OCI-LY7 (cell line): Measurements from ENCODE around the gene EXTL1. TPM values are rescaled to one million over a fixed set of nuclear protein-coding genes. Genes with fewer than 3 reads are reported as not detected.

ENCODE experiments used
- BruUV-seq: library from RNA; stranded (reverse); fragments of 400-500 nt; replicated peaks from 2 replicates; lab custom pipeline; 2021; lab: Mats Ljungman, UMichigan
- CTCF ChIA-PET: fragments of 300-600 bp; sonication (Branson Sonifier 250); formaldehyde crosslinking; loops from one replicate; lab custom pipeline; 2022; ENCODE audit warnings: antibody characterized with exemption; ENCODE audit not compliant: unreplicated experiment; lab: Charles Lee
- POLR2A ChIA-PET: fragments of 300-600 bp; sonication (Branson Sonifier 250); formaldehyde crosslinking; loops from one replicate; lab custom pipeline; 2022; ENCODE audit warnings: antibody characterized with exemption; lab: Charles Lee
- DNase-seq: peaks from one replicate; pipeline ENCODE4 v3.0.0-alpha.2; 2015; ENCODE audit warnings: low spot score
- H2AFZ ChIP-seq: fragments of 200-600 bp; sonication (generic), shearing (Covaris generic); 2 replicates; pipeline ENCODE4 v1.6.1; 2014; ENCODE audit warnings: mild to moderate bottlenecking, antibody characterized with exemption, low read length, moderate library complexity
- H3K27ac ChIP-seq: fragments of 200-600 bp; sonication (generic); 2 replicates; pipeline ENCODE4 v1.5.1; 2014; ENCODE audit warnings: mixed run types, low read depth, mild to moderate bottlenecking, moderate library complexity, low read length, inconsistent platforms; ENCODE audit not compliant: poor library complexity, severe bottlenecking
- H3K36me3 ChIP-seq: fragments of 200-600 bp; sonication (generic); 2 replicates; pipeline ENCODE4 v1.6.1; 2014; ENCODE audit warnings: mild to moderate bottlenecking, antibody characterized with exemption, low read length, moderate library complexity, mixed read lengths; ENCODE audit not compliant: insufficient read depth
- H3K4me1 ChIP-seq: fragments of 200-600 bp; sonication (generic); 2 replicates; pipeline ENCODE4 v1.5.1; 2014; ENCODE audit warnings: mild to moderate bottlenecking, low read length; ENCODE audit not compliant: insufficient read depth, poor library complexity, severe bottlenecking
- H3K4me2 ChIP-seq: fragments of 200-600 bp; sonication (generic); 2 replicates; pipeline ENCODE4 v1.6.1; 2014; ENCODE audit warnings: mild to moderate bottlenecking, low read length
- H3K4me3 ChIP-seq: fragments of 200-600 bp; sonication (generic); 2 replicates; pipeline ENCODE4 v1.5.1; 2014; ENCODE audit warnings: mild to moderate bottlenecking, low read depth, low read length; ENCODE audit not compliant: poor library complexity, severe bottlenecking
- H3K79me2 ChIP-seq: fragments of 200-600 bp; sonication (generic); 2 replicates; pipeline ENCODE4 v1.6.1; 2016; ENCODE audit warnings: low read depth, mild to moderate bottlenecking, low read length, moderate library complexity, mixed read lengths; ENCODE audit not compliant: insufficient read depth
- H3K9me2 ChIP-seq: fragments of 200-600 bp; sonication (generic); 2 replicates; pipeline ENCODE4 v1.6.1; 2016; ENCODE audit warnings: mild to moderate bottlenecking, low read length, mixed read lengths; ENCODE audit not compliant: insufficient read depth
- H3K9me3 ChIP-seq: fragments of 200-600 bp; sonication (generic); 2 replicates; pipeline ENCODE4 v1.6.1; 2014; ENCODE audit warnings: mild to moderate bottlenecking, mixed run types, low read length, mixed read lengths
- H4K20me1 ChIP-seq: fragments of 200-600 bp; sonication (generic); 2 replicates; pipeline ENCODE4 v1.6.1; 2014; ENCODE audit warnings: mild to moderate bottlenecking, antibody characterized with exemption, low read length, moderate library complexity, mixed read lengths; ENCODE audit not compliant: insufficient read depth
- EZH2phosphoT487 ChIP-seq: fragments of 200-600 bp; sonication (generic); IDR thresholded peaks from 2 replicates; pipeline ENCODE4 v1.6.1; 2018; ENCODE audit warnings: low read depth, borderline replicate concordance, mild to moderate bottlenecking, mixed run types, antibody characterized with exemption, low read length, moderate library complexity, mixed read lengths
- intact Hi-C: fragments of 100-400 bp; cut with micrococcal nuclease; formaldehyde crosslinking; loops from one replicate; pipeline ENCODE4 v1.10.0; 2022; ENCODE audit not compliant: unreplicated experiment
- small RNA-seq: library from RNA; depleted of rRNA; stranded (forward); fragments of <200 nt; gene quantifications from one replicate; pipeline ENCODE3, GENCODE V24; 2014
- total RNA-seq, 2 experiments: library from RNA; depleted of rRNA in 1 of 2; stranded (reverse); fragments of >200 nt in 1 of 2; shearing (Covaris generic) in 1 of 2; gene quantifications; 2 replicates each; pipeline ENCODE4 v1.2.3, GENCODE V29; 2014 to 2022
- TF ChIP-seq, protein P1 (sequence below): fragments of 200-600 bp; sonication (generic); conservative IDR thresholded peaks from 2 replicates; pipeline ENCODE4 v1.5.1; 2014; ENCODE audit warnings: mild to moderate bottlenecking, antibody characterized with exemption, low read length, moderate library complexity, mixed read lengths

EXTL1 gene
- total RNA-seq, 2 experiments from 2014 or later = 0.67 TPM; not detected in 1

DNA sequence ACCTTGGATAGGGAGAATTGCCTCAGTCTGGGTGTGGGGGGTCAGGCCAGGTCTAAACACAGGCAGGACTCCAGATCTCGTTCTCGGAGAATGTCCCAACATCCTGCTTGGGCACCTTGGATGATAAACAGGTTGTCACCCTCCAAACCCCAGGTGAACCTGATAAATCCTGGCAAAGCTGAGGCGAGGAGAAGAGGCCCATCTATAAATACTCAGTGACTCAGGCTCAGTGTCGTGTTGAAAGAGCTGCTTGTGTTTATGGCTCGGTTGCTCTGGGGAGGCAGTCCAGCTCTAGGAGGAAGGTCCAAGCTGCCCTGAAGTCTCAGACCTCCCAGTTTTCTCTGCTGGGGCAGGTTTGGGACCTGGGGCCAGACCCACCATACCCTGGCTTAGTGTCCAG, 61.6 kb downstream of the EXTL1 start:
- intact Hi-C loops = no loop called here
- Histone ChIP-seq H2AFZ (no peak overlapping the region), H3K4me3 (no peak overlapping the region), H3K79me2 (no peaks in the 10 kb centered on the region), H3K4me1 (no peaks in the 10 kb centered on the region), H3K4me2 (no peak overlapping the region), H3K36me3 (no peaks in the 10 kb centered on the region), H3K9me2 (no peaks in the 10 kb centered on the region), H3K9me3 (no peaks in the 10 kb centered on the region), H4K20me1 (no peaks in the 10 kb centered on the region), H3K27ac (no peak overlapping the region)
- CTCF ChIA-PET = no interaction called here
- POLR2A ChIA-PET = no interaction called here
- TF ChIP-seq EZH2phosphoT487 = no peak
- TF ChIP-seq, protein P1, sequence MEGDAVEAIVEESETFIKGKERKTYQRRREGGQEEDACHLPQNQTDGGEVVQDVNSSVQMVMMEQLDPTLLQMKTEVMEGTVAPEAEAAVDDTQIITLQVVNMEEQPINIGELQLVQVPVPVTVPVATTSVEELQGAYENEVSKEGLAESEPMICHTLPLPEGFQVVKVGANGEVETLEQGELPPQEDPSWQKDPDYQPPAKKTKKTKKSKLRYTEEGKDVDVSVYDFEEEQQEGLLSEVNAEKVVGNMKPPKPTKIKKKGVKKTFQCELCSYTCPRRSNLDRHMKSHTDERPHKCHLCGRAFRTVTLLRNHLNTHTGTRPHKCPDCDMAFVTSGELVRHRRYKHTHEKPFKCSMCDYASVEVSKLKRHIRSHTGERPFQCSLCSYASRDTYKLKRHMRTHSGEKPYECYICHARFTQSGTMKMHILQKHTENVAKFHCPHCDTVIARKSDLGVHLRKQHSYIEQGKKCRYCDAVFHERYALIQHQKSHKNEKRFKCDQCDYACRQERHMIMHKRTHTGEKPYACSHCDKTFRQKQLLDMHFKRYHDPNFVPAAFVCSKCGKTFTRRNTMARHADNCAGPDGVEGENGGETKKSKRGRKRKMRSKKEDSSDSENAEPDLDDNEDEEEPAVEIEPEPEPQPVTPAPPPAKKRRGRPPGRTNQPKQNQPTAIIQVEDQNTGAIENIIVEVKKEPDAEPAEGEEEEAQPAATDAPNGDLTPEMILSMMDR = no peak
- DNase-seq = no peak
- BruUV-seq = no TSS peak

DNA sequence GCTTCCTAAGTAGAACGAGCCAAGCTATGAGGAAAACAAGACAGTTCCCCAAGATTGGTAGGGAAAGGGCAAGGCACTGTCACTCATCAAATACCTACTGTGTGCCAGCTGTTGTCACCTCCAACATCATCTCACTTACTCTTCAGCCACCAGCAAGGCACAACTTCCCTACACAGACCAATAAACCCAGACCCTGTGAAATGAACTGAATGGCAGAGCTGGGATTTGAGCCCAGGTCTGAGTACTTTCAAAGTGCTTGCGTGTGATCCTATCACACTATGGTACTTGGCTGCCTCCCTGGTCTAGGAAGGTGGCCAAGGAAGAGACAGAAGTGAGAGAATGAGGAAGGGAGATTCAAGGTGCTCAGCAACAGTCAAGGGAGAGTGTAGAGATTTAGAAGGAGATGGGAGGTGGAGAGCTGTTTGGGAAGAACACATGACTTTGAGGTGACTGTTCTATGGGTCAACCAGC, 62.6 kb downstream of the EXTL1 start:
- Histone ChIP-seq H3K4me3 (no peak overlapping the region), H3K4me2 (no peak overlapping the region), H3K9me3 (no peaks in the 10 kb centered on the region), H3K79me2 (no peaks in the 10 kb centered on the region), H3K9me2 (no peaks in the 10 kb centered on the region), H3K27ac (no peak overlapping the region), H3K36me3 (no peaks in the 10 kb centered on the region), H2AFZ (no peak overlapping the region), H3K4me1 (no peaks in the 10 kb centered on the region), H4K20me1 (no peaks in the 10 kb centered on the region)
- intact Hi-C loops = no loop called here
- BruUV-seq = no TSS peak
- DNase-seq = no peak
- TF ChIP-seq, protein P1 = no peak
- no peak for TF ChIP-seq EZH2phosphoT487
- ChIA-PET POLR2A (no interaction called here), CTCF (no interaction called here)

DNA sequence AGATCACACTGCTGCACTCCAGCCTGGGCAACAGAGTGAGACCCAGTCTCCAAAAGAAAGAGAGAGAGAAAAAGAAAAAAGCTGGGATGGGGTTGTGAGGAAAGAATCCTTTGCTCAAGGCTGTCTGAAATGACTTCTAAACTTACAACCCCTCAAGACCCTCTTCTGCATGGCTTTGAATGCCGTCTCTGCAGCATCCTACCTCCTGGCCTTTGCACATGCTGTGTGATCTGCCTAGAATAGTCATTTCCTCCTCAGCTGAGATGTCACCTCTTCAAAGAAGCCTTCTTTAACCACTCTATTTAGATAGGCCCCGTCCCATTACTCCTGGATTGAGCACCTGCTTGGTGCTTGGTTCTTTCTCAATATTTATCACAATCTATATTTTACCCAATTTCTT, 63.3 kb downstream of the EXTL1 start:
- TF ChIP-seq, protein P1 = no peak
- no peak for TF ChIP-seq EZH2phosphoT487
- CTCF ChIA-PET = no interaction called here
- POLR2A ChIA-PET = no interaction called here
- DNase-seq = no peak
- Histone ChIP-seq H3K4me2 (no peak overlapping the region), H3K27ac (no peak overlapping the region), H4K20me1 (no peaks in the 10 kb centered on the region), H3K36me3 (no peaks in the 10 kb centered on the region), H3K4me3 (no peak overlapping the region), H3K9me2 (no peaks in the 10 kb centered on the region), H3K9me3 (no peaks in the 10 kb centered on the region), H2AFZ (no peak overlapping the region), H3K79me2 (no peaks in the 10 kb centered on the region), H3K4me1 (no peaks in the 10 kb centered on the region)
- BruUV-seq = no TSS peak
- intact Hi-C loops = no loop called here

Small RNA genes within 50 kb of the gene (small RNA-seq; reads per million reads assigned to genes)
- gene RF00283 (not detected), gene RF00492 (not detected)

Other genes with a start within 250 kb of the EXTL1 start
- 5.6 and 9.9 TPM in 2 replicates for gene SELENON, start 221.6 kb upstream of the EXTL1 start, total RNA-seq (2014; rRNA removed; shearing (Covaris generic))
- gene SELENON, start 221.6 kb upstream of the EXTL1 start, total RNA-seq (2022) = 28.1 and 28.3 TPM in 2 replicates
- 33.6 and 35.3 TPM in 2 replicates for gene MTFR1L, start 201.8 kb upstream of the EXTL1 start, total RNA-seq (2014; rRNA removed; shearing (Covaris generic))
- gene MTFR1L, start 201.8 kb upstream of the EXTL1 start, total RNA-seq (2022) = 43.4 and 51.2 TPM in 2 replicates
- 14.2 and 21.5 TPM in 2 replicates for gene AUNIP, start 162.3 kb upstream of the EXTL1 start, total RNA-seq (2014; rRNA removed; shearing (Covaris generic))
- gene AUNIP, start 162.3 kb upstream of the EXTL1 start, total RNA-seq (2022) = 15.1 and 16.8 TPM in 2 replicates
- 0.22 and 0.28 TPM in 2 replicates for gene PAQR7, start 146.1 kb upstream of the EXTL1 start, total RNA-seq (2014; rRNA removed; shearing (Covaris generic))
- gene PAQR7, start 146.1 kb upstream of the EXTL1 start, total RNA-seq (2022) = 1.3 and 1.8 TPM in 2 replicates
- gene STMN1, start 115.4 kb upstream of the EXTL1 start, total RNA-seq (2014; rRNA removed; shearing (Covaris generic)) = 730 and 1,134 TPM in 2 replicates
- 847 and 1,062 TPM in 2 replicates for gene STMN1, start 115.4 kb upstream of the EXTL1 start, total RNA-seq (2022)
- 2.9 and 4.1 TPM in 2 replicates for gene PAFAH2, start 23.7 kb upstream of the EXTL1 start, total RNA-seq (2014; rRNA removed; shearing (Covaris generic))
- 7.3 and 8.7 TPM in 2 replicates for gene PAFAH2, start 23.7 kb upstream of the EXTL1 start, total RNA-seq (2022)
- not detected in 2 replicates for gene SLC30A2, start 24.3 kb downstream of the EXTL1 start, total RNA-seq (2014; rRNA removed; shearing (Covaris generic))
- gene SLC30A2, start 24.3 kb downstream of the EXTL1 start, total RNA-seq (2022) = not detected in 2 replicates
- gene TRIM63, start 45.9 kb downstream of the EXTL1 start, total RNA-seq (2014; rRNA removed; shearing (Covaris generic)) = not detected in 2 replicates
- gene TRIM63, start 45.9 kb downstream of the EXTL1 start, total RNA-seq (2022) = not detected in 2 replicates
- gene PDIK1L, start 90.0 kb downstream of the EXTL1 start, total RNA-seq (2014; rRNA removed; shearing (Covaris generic)) = 10.4 and 12.9 TPM in 2 replicates
- 17.2 and 21.3 TPM in 2 replicates for gene PDIK1L, start 90.0 kb downstream of the EXTL1 start, total RNA-seq (2022)
- not detected in 2 replicates for gene FAM110D, start 137.3 kb downstream of the EXTL1 start, total RNA-seq (2014; rRNA removed; shearing (Covaris generic))
- 0.11 TPM in 1 of 2 replicates, not detected in the other for gene FAM110D, start 137.3 kb downstream of the EXTL1 start, total RNA-seq (2022)
- gene C1orf232, start 147.2 kb downstream of the EXTL1 start, total RNA-seq (2014; rRNA removed; shearing (Covaris generic)) = not detected in 2 replicates
- not detected in 2 replicates for gene C1orf232, start 147.2 kb downstream of the EXTL1 start, total RNA-seq (2022)
- gene ZNF593, start 148.1 kb downstream of the EXTL1 start, total RNA-seq (2014; rRNA removed; shearing (Covaris generic)) = 60.0 and 63.6 TPM in 2 replicates
- gene ZNF593, start 148.1 kb downstream of the EXTL1 start, total RNA-seq (2022) = 33.0 and 42.8 TPM in 2 replicates
- not detected in 2 replicates for gene ZNF593OS, start 150.1 kb downstream of the EXTL1 start, total RNA-seq (2014; rRNA removed; shearing (Covaris generic))
- gene ZNF593OS, start 150.1 kb downstream of the EXTL1 start, total RNA-seq (2022) = not detected in 2 replicates
- gene CNKSR1, start 155.7 kb downstream of the EXTL1 start, total RNA-seq (2014; rRNA removed; shearing (Covaris generic)) = 0.77 and 2.5 TPM in 2 replicates
- gene CNKSR1, start 155.7 kb downstream of the EXTL1 start, total RNA-seq (2022) = 2.5 and 2.7 TPM in 2 replicates
- not detected in 2 replicates for gene CATSPER4, start 168.8 kb downstream of the EXTL1 start, total RNA-seq (2014; rRNA removed; shearing (Covaris generic))
- gene CATSPER4, start 168.8 kb downstream of the EXTL1 start, total RNA-seq (2022) = not detected in 2 replicates
- 46.4 and 55.2 TPM in 2 replicates for gene CEP85, start 212.4 kb downstream of the EXTL1 start, total RNA-seq (2014; rRNA removed; shearing (Covaris generic))
- gene CEP85, start 212.4 kb downstream of the EXTL1 start, total RNA-seq (2022) = 47.1 and 53.6 TPM in 2 replicates